ENCODE results near the gene CSNK1G3.

- no peak for TF ChIP-seq POLR2A (IDR thresholded peaks at IDR 0.05; ENCODE audit: low read length)
- no peak for TF ChIP-seq GATA1 (IDR thresholded peaks at IDR 0.05; ENCODE audit: low read depth, low read length)
Observed at GRCh38 chr5:123535648-123536047, 23.7 kb downstream of the CSNK1G3 start.
